ENCODE data around the gene OPRD1.

Gene OPRD1

GRCh38 chr1:28803662-28804061 lies 8.3 kb upstream of the OPRD1 start:
- TF ChIP-seq CTCF (IDR thresholded peaks at IDR 0.05; ENCODE audit: extremely low read depth, missing control alignments) = no peak
- DNase-seq (ENCODE audit: low spot score) = no peak

GRCh38 chr1:28804071-28804470 lies 7.9 kb upstream of the OPRD1 start:
- DNase-seq (ENCODE audit: low spot score) = no peak
- TF ChIP-seq CTCF (IDR thresholded peaks at IDR 0.05; ENCODE audit: extremely low read depth, missing control alignments) = no peak

GRCh38 chr1:28807046-28807445 lies 4.9 kb upstream of the OPRD1 start:
- no peak for DNase-seq (ENCODE audit: low spot score)
- TF ChIP-seq CTCF (IDR thresholded peaks at IDR 0.05; ENCODE audit: extremely low read depth, missing control alignments) = no peak

- DNase-seq (ENCODE audit: low spot score) = no peak
- no peak for TF ChIP-seq CTCF (IDR thresholded peaks at IDR 0.05; ENCODE audit: extremely low read depth, missing control alignments)
These were observed 4.0 kb upstream of the OPRD1 start for GRCh38 chr1:28807986-28808385.

GRCh38 chr1:28811369-28811765 lies 603 bp upstream of the OPRD1 start:
- no peak for DNase-seq (ENCODE audit: low spot score)
- TF ChIP-seq CTCF (IDR thresholded peaks at IDR 0.05; ENCODE audit: extremely low read depth, missing control alignments) = no peak

- TF ChIP-seq CTCF (IDR thresholded peaks at IDR 0.05; ENCODE audit: extremely low read depth, missing control alignments) = no peak
- no peak for DNase-seq (ENCODE audit: low spot score)
These were observed 899 bp downstream of the OPRD1 start for GRCh38 chr1:28812669-28813468.

GRCh38 chr1:28813931-28814465 lies 2.0 kb downstream of the OPRD1 start:
- DNase-seq (ENCODE audit: low spot score) = no peak
- TF ChIP-seq CTCF (IDR thresholded peaks at IDR 0.05; ENCODE audit: extremely low read depth, missing control alignments) = no peak

All from GM20000 (cell line).